ENCODE measurements around the gene EMSY. TPM values are rescaled to one million over a fixed set of nuclear protein-coding genes. Genes with fewer than 3 reads are reported as not detected.
A peak's percentile ranks its signal among the peaks of the same experiment; 100 is the strongest.
"Not testable (repeated sequence)": the region's sequence is repeated elsewhere in the genome, so short reads cannot be mapped to it uniquely, and the experiment has no call there.

The EMSY gene
- total RNA-seq, 1 experiment from 2014 or later, result 21.7 TPM

GRCh38 chr11:76558473-76558872 is 113.7 kb downstream of the EMSY start:
- no peaks in the 10 kb centered on the region for H3K9me3 ChIP-seq (replicated peaks)
- H3K4me3 ChIP-seq, result no peak overlapping the region
- no peak overlapping the region for H3K27ac ChIP-seq
- no peaks in the 10 kb centered on the region for H3K36me3 ChIP-seq
- H3K4me1 ChIP-seq (replicated peaks), result peaks cover 17% of the 10 kb centered on the region
- H3K27me3 ChIP-seq (replicated peaks), result no peaks in the 10 kb centered on the region
- DNase-seq (ENCODE audit: low read depth in 1 of 2, low spot score in 2 of 2), result no peak

DNA sequence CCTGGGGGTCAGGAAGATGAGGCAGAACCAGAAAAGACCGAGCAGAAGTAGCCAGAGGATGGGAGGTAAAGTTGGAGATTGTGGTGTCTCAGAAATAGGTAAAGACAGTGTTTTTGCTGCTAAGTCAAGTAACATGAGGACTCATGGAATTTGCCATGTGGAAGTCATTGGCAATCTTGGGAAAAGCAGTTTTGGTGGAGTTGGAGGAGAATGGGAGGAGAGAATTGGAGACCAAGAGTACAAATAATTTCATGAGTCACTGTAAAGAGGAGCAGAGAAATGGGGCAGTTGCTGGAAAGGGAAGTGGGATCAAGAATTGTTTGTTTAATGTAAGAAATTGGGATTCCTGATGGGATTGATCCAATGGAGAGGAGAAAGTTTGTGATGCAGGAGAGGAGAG is 114.1 kb downstream of the EMSY start:
- Histone ChIP-seq H3K36me3 (no peaks in the 10 kb centered on the region), H3K4me3 (no peak overlapping the region), H3K27me3 (replicated peaks) (no peaks in the 10 kb centered on the region), H3K9me3 (replicated peaks) (no peaks in the 10 kb centered on the region), H3K4me1 (replicated peaks) (peaks cover 17% of the 10 kb centered on the region), H3K27ac (no peak overlapping the region)
- no peak for DNase-seq (ENCODE audit: low read depth in 1 of 2, low spot score in 2 of 2)

- no peak for DNase-seq (ENCODE audit: low read depth in 1 of 2, low spot score in 2 of 2)
- Histone ChIP-seq H3K36me3 (no peaks in the 10 kb centered on the region), H3K27ac (no peak overlapping the region), H3K4me3 (no peak overlapping the region), H3K9me3 (replicated peaks) (no peaks in the 10 kb centered on the region), H3K4me1 (replicated peaks) (peaks cover 17% of the 10 kb centered on the region), H3K27me3 (replicated peaks) (no peaks in the 10 kb centered on the region)
These were observed 114.5 kb downstream of the EMSY start for GRCh38 chr11:76559346-76559745.

DNA sequence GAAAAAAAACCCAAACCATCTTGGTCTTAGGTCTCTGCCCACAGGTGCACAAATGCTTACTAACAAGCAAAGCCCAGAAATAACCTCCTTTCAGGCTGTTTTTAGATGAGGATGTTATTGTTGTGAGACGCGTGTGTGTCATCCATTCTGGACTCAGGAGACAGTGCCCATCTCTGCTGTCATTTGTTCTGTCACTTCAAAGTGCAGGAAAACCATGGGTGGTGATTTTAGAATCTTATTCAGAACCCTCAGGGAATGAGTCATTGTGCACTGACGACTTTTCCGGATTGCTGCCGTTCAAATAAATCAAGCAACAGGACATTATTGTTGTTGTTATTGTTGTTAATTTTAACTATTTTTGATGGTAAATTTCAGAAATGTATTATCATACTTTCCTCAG is 115.4 kb downstream of the EMSY start:
- Histone ChIP-seq H3K27ac (0 out of 2 replicates have a peak overlapping the region, but pooled peaks have one; percentile 46), H3K36me3 (no peaks in the 10 kb centered on the region), H3K4me1 (replicated peaks) (peaks cover 17% of the 10 kb centered on the region), H3K4me3 (no peak overlapping the region), H3K9me3 (replicated peaks) (no peaks in the 10 kb centered on the region), H3K27me3 (replicated peaks) (no peaks in the 10 kb centered on the region)
- DNase-seq (ENCODE audit: low read depth in 1 of 2, low spot score in 2 of 2), result peak; percentile 34 to 47

DNA sequence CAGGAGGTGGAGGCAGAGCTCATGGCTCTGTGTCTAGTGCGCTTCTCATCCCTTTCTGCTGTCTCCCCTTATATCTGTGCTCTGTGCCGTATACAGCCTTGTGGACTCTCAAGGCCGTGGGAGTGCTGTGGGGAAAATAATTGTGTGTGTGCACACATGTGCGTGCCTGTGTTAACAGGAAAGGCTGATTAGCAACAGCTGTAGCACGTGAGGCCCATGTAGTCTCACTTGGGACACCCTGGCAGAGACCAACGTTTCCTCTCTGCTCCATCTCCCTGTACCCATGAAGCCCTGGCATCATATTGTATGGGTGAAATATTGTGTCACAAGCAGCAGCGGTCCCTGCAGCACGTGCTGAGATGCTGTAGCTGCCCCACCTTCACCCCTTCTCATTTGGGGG is 116.4 kb downstream of the EMSY start:
- DNase-seq (ENCODE audit: low read depth in 1 of 2, low spot score in 2 of 2), result no peak
- Histone ChIP-seq H3K36me3 (no peaks in the 10 kb centered on the region), H3K27ac (no peak overlapping the region), H3K4me3 (no peak overlapping the region), H3K9me3 (replicated peaks) (no peaks in the 10 kb centered on the region), H3K4me1 (replicated peaks) (peaks cover 17% of the 10 kb centered on the region), H3K27me3 (replicated peaks) (no peaks in the 10 kb centered on the region)

DNA sequence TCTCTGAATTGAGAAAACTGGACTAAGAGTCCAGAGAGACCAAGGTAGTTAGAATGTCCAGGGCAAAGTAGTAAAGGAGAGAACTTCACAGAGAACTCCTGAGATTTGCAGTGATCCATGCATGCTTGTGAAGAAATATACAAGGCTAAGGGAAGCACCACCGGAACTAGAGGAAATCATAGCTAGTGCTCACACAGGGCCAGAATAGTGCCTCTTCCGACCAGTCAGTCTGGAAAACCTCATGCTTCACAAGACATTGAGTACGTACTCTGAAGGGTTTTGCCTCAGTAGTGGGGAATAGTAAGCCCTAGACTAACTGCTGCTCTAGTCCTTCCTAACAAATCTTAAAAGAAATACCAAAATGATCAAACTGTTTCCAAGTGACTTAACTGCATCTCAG is 117.7 kb downstream of the EMSY start:
- DNase-seq (ENCODE audit: low read depth in 1 of 2, low spot score in 2 of 2), result no peak
- H3K9me3 ChIP-seq (replicated peaks), result no peaks in the 10 kb centered on the region
- peaks cover 17% of the 10 kb centered on the region for H3K4me1 ChIP-seq (replicated peaks)
- no peak overlapping the region for H3K4me3 ChIP-seq
- H3K36me3 ChIP-seq, result no peaks in the 10 kb centered on the region
- no peaks in the 10 kb centered on the region for H3K27me3 ChIP-seq (replicated peaks)
- H3K27ac ChIP-seq, result no peak overlapping the region

- H3K36me3 ChIP-seq, result no peaks in the 10 kb centered on the region
- no peak for DNase-seq (ENCODE audit: low read depth in 1 of 2, low spot score in 2 of 2)
- no peaks in the 10 kb centered on the region for H3K27me3 ChIP-seq (replicated peaks)
- no peak overlapping the region for H3K27ac ChIP-seq
- H3K4me1 ChIP-seq (replicated peaks), result peaks cover 21% of the 10 kb centered on the region
- no peaks in the 10 kb centered on the region for H3K9me3 ChIP-seq (replicated peaks)
- no peak overlapping the region for H3K4me3 ChIP-seq
These were observed 119.5 kb downstream of the EMSY start for GRCh38 chr11:76564364-76564763.

DNA sequence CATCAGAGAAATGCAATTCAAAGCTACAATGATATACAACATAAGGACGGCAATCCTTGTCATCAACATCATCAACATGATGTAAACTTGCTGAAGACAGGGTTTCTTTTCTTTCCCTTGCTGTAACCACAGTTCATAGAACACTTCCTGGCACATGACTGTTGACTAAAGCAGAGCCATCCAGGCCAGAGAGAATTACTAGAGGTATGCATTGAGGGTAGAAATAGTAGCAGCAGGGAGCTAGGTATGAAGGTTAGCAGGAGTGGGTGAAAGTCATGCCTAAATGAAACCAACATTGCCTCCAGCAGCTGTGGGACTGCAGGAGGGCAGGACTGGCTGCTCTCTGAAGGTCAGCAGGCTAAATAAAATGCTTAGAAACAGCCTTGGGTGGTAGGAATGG is 122.0 kb downstream of the EMSY start:
- Histone ChIP-seq H3K36me3 (no peaks in the 10 kb centered on the region), H3K9me3 (replicated peaks) (no peaks in the 10 kb centered on the region), H3K27me3 (replicated peaks) (no peaks in the 10 kb centered on the region), H3K4me3 (no peak overlapping the region), H3K4me1 (replicated peaks) (peaks cover 5% of the 10 kb centered on the region; the same call in 1 of the 2 replicates), H3K27ac (no peak overlapping the region)
- no peak for DNase-seq (ENCODE audit: low read depth in 1 of 2, low spot score in 2 of 2)

DNA sequence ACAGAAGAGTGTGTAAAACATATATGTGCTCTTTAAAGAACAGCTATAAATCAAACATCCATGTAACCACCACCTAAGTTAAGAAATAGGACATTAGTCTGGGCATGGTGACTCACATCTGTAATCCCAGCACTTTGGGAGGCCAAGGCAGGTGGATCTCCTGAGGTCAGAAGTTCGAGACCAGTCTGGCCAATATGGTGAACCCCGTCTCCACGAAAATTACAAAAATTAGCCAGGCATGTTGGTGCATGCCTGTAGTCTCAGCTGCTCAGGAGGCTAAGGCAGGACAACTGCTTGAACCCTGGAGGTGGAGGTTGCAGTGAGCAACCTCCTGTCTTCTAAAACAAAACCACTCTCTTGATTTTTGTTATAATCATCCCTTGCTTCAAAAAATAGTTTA is 122.4 kb downstream of the EMSY start:
- Histone ChIP-seq H3K27me3 (replicated peaks) (no peaks in the 10 kb centered on the region), H3K9me3 (replicated peaks) (no peaks in the 10 kb centered on the region), H3K36me3 (no peaks in the 10 kb centered on the region), H3K4me3 (no peak overlapping the region), H3K27ac (no peak overlapping the region), H3K4me1 (replicated peaks) (peaks cover 5% of the 10 kb centered on the region; the same call in 1 of the 2 replicates)
- no peak for DNase-seq (ENCODE audit: low read depth in 1 of 2, low spot score in 2 of 2)

- Histone ChIP-seq H3K36me3 (no peaks in the 10 kb centered on the region), H3K27ac (no peak overlapping the region), H3K9me3 (replicated peaks) (no peaks in the 10 kb centered on the region), H3K27me3 (replicated peaks) (no peaks in the 10 kb centered on the region), H3K4me3 (no peak overlapping the region), H3K4me1 (replicated peaks) (peaks cover 5% of the 10 kb centered on the region; the same call in 1 of the 2 replicates)
- DNase-seq (ENCODE audit: low read depth in 1 of 2, low spot score in 2 of 2), result no peak
These were observed 123.3 kb downstream of the EMSY start for GRCh38 chr11:76568139-76568538.

DNA sequence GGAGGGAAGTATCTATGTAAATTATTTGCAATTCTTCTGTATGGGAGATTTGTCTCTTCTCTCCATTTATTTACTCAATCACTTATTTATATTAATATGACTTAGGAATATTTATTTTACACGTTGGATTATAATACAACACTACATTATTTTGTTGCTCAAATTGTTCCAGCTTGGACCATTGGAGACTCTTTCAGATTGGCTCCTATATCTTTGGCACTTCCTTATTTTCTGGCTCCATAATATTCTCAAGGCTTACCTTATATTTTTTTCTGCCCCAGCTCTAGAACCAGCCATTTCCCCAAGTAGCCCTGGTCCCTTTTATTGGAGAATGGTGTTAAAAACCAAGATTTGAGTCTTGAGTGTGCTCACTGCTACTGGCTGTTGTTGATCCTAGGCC is 123.8 kb downstream of the EMSY start:
- Histone ChIP-seq H3K36me3 (no peaks in the 10 kb centered on the region), H3K27ac (no peak overlapping the region), H3K4me1 (replicated peaks) (peaks cover 5% of the 10 kb centered on the region; the same call in 1 of the 2 replicates), H3K4me3 (no peak overlapping the region), H3K9me3 (replicated peaks) (no peaks in the 10 kb centered on the region), H3K27me3 (replicated peaks) (no peaks in the 10 kb centered on the region)
- DNase-seq (ENCODE audit: low read depth in 1 of 2, low spot score in 2 of 2), result no peak

DNA sequence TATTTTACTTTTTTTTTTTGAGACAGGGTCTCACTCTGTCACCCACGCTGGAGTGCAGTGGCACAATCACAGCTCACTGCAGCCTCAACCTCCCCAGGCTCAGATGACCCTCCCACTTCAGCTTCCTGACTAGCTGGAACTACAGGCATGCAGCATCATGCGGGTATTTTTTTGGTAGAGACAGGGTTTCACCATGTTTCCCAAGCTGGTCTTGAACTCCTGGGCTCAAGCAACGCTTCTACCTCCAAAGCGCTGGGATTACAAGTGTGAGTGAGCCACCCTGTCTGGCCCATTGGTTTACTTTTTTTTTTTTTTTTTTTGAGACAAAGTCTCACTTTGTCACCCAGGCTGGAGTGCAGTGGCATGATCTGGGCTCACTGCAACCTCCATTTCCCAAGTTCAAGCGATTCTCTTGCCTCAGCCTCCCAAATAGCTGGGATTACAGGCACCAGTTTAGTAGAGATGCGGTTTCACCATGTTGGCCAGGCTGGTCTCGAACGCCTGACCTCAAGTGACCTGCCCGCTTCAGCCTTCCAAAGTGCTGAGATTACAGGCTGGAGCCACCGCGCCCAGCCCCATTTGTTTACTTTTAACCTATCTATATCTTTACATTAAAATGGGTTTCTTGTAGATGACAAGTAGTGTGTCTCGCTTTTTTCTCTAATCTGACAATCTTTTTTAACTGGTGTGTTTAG is 127.5 kb downstream of the EMSY start:
- not testable (repeated sequence) for DNase-seq (ENCODE audit: low read depth in 1 of 2, low spot score in 2 of 2); H3K27ac ChIP-seq; H3K36me3 ChIP-seq; H3K27me3 ChIP-seq (replicated peaks); H3K4me3 ChIP-seq; H3K9me3 ChIP-seq (replicated peaks)
- peaks cover 14% of the 10 kb centered on the region for H3K4me1 ChIP-seq (replicated peaks)

- DNase-seq (ENCODE audit: low read depth in 1 of 2, low spot score in 2 of 2), result no peak
- Histone ChIP-seq H3K9me3 (replicated peaks) (no peaks in the 10 kb centered on the region), H3K27ac (no peak overlapping the region), H3K36me3 (no peaks in the 10 kb centered on the region), H3K27me3 (replicated peaks) (no peaks in the 10 kb centered on the region), H3K4me1 (replicated peaks) (peaks cover 30% of the 10 kb centered on the region), H3K4me3 (no peak overlapping the region)
These were observed 129.6 kb downstream of the EMSY start for GRCh38 chr11:76574406-76574805.

- no peak overlapping the region for H3K27ac ChIP-seq
- no peak for DNase-seq (ENCODE audit: low read depth in 1 of 2, low spot score in 2 of 2)
- H3K9me3 ChIP-seq (replicated peaks), result no peaks in the 10 kb centered on the region
These were observed 130.1 kb downstream of the EMSY start for GRCh38 chr11:76574879-76575278.

More at GRCh38 chr11:76574879-76575278, 130.1 kb downstream of the EMSY start:
- Histone ChIP-seq H3K4me1 (replicated peaks) (peaks cover 34% of the 10 kb centered on the region), H3K36me3 (no peaks in the 10 kb centered on the region), H3K4me3 (no peak overlapping the region), H3K27me3 (replicated peaks) (no peaks in the 10 kb centered on the region)

Measured in SJSA1 (cell line).